ENCODE measurements around the gene KIF16B. TPM values are rescaled to one million over a fixed set of nuclear protein-coding genes. Genes with fewer than 3 reads are reported as not detected.
"Not testable (repeated sequence)": the region's sequence is repeated elsewhere in the genome, so short reads cannot be mapped to it uniquely, and the experiment has no call there.

KIF16B gene
- total RNA-seq, 1 experiment from 2014 or later, result 16.6 TPM

- H3K27me3 ChIP-seq (ENCODE audit: control insufficient read depth, insufficient read depth, low read length), result no peaks in the 10 kb centered on the region
- H3K4me3 ChIP-seq (ENCODE audit: low read depth in 2 of 2, low read length in 2 of 2), result no peak overlapping the region
- no peaks in the 10 kb centered on the region for H3K36me3 ChIP-seq (ENCODE audit: control insufficient read depth, insufficient read depth, low read length)
- H3K4me1 ChIP-seq (ENCODE audit: control insufficient read depth, insufficient read depth, low read length), result no peaks in the 10 kb centered on the region
- no peak overlapping the region for H3K27ac ChIP-seq (ENCODE audit: low read length)
- no peaks in the 10 kb centered on the region for H3K9me3 ChIP-seq (ENCODE audit: control insufficient read depth, insufficient read depth, low read depth, low read length)
- ATAC-seq (no peak), DNase-seq (ENCODE audit: low read depth, low spot score) (no peak)
- TF ChIP-seq REST (IDR thresholded peaks at IDR 0.05; ENCODE audit: insufficient read depth in 1 of 2, low read depth in 2 of 2, low read length in 1 of 2) (no peak), TCF7L2 (IDR thresholded peaks at IDR 0.05; ENCODE audit: low read depth, low read length) (no peak), CTCF (IDR thresholded peaks at IDR 0.05) (no peak), POLR2AphosphoS5 (IDR thresholded peaks at IDR 0.05; ENCODE audit: low read depth, low read length) (no peak), SIN3A (IDR thresholded peaks at IDR 0.05; ENCODE audit: borderline replicate concordance, insufficient read depth, low read depth, low read length) (no peak)
- in situ Hi-C loops (cut with HindIII; ENCODE audit: low pct_unique_long_range_greater_than_20kb, low sequenced_read_pairs) (no loop called here), intact Hi-C loops (cut with micrococcal nuclease; ENCODE audit: unreplicated experiment) (no loop called here)
- POLR2A ChIA-PET, result no interaction called here
- CTCF ChIA-PET, result no interaction called here
- no TSS peak for BruUV-seq (replicated peaks)
Measured at GRCh38 chr20:16261733-16262273, 311.4 kb downstream of the KIF16B start.

GRCh38 chr20:16260911-16261310 lies 312.3 kb downstream of the KIF16B start:
- TF ChIP-seq REST (IDR thresholded peaks at IDR 0.05; ENCODE audit: insufficient read depth in 1 of 2, low read depth in 2 of 2, low read length in 1 of 2) (no peak), POLR2AphosphoS5 (IDR thresholded peaks at IDR 0.05; ENCODE audit: low read depth, low read length) (no peak), TCF7L2 (IDR thresholded peaks at IDR 0.05; ENCODE audit: low read depth, low read length) (no peak)
- Histone ChIP-seq H3K4me1 (ENCODE audit: control insufficient read depth, insufficient read depth, low read length) (no peaks in the 10 kb centered on the region), H3K36me3 (ENCODE audit: control insufficient read depth, insufficient read depth, low read length) (no peaks in the 10 kb centered on the region), H3K9me3 (ENCODE audit: control insufficient read depth, insufficient read depth, low read depth, low read length) (no peaks in the 10 kb centered on the region), H3K4me3 (ENCODE audit: low read depth in 2 of 2, low read length in 2 of 2) (no peak overlapping the region), H3K27ac (ENCODE audit: low read length) (no peak overlapping the region), H3K27me3 (ENCODE audit: control insufficient read depth, insufficient read depth, low read length) (no peaks in the 10 kb centered on the region)
- intact Hi-C loops (cut with micrococcal nuclease; ENCODE audit: unreplicated experiment) (no loop called here), in situ Hi-C loops (cut with HindIII; ENCODE audit: low pct_unique_long_range_greater_than_20kb, low sequenced_read_pairs) (no loop called here)
- DNase-seq (ENCODE audit: low read depth, low spot score) (no peak), ATAC-seq (no peak)
- CTCF ChIA-PET, result no interaction called here
- POLR2A ChIA-PET, result no interaction called here
- BruUV-seq (replicated peaks), result no TSS peak

- in situ Hi-C loops (cut with HindIII; ENCODE audit: low pct_unique_long_range_greater_than_20kb, low sequenced_read_pairs), result not testable (repeated sequence)
Measured at GRCh38 chr20:16260133-16260532, 313.1 kb downstream of the KIF16B start.

More at GRCh38 chr20:16260133-16260532, 313.1 kb downstream of the KIF16B start:
- H3K36me3 ChIP-seq (ENCODE audit: control insufficient read depth, insufficient read depth, low read length); H3K9me3 ChIP-seq (ENCODE audit: control insufficient read depth, insufficient read depth, low read depth, low read length); DNase-seq (ENCODE audit: low read depth, low spot score); ATAC-seq; POLR2A ChIA-PET; H3K27ac ChIP-seq (ENCODE audit: low read length); H3K4me3 ChIP-seq (ENCODE audit: low read depth in 2 of 2, low read length in 2 of 2); BruUV-seq (replicated peaks); intact Hi-C loops (cut with micrococcal nuclease; ENCODE audit: unreplicated experiment); CTCF ChIA-PET; H3K4me1 ChIP-seq (ENCODE audit: control insufficient read depth, insufficient read depth, low read length); H3K27me3 ChIP-seq (ENCODE audit: control insufficient read depth, insufficient read depth, low read length): not testable (repeated sequence)
